ENCODE measurements around the gene AMIGO3. TPM values are rescaled to one million over a fixed set of nuclear protein-coding genes. Genes with fewer than 3 reads are reported as not detected.
A peak's percentile ranks its signal among the peaks of the same experiment; 100 is the strongest.

AMIGO3 gene
- total and polyA plus RNA-seq, 2 of the 8 experiments (the other 6 are each of a cell fraction or from before 2014, with no cell fraction given): 1.6 to 8.8 TPM

GRCh38 chr3:49700453-49701128, 18.9 kb downstream of the AMIGO3 start:
- no peaks in the 10 kb centered on the region for H3K9me3 ChIP-seq (ENCODE audit: insufficient read depth in 2 of 2, low read depth in 1 of 2, low read length in 1 of 2)
- no peak overlapping the region for H4K91ac ChIP-seq (replicated peaks; ENCODE audit: insufficient read length, low read length)
- no peak overlapping the region for H3K23ac ChIP-seq (ENCODE audit: insufficient read length)
- FAIRE-seq: no peak
- no peaks in the 10 kb centered on the region for H3K79me1 ChIP-seq (ENCODE audit: low read depth, low read length)
- no peak overlapping the region for H2AFZ ChIP-seq (ENCODE audit: low read length)
- no peak overlapping the region for H3K14ac ChIP-seq (ENCODE audit: insufficient read length)
- no peaks in the 10 kb centered on the region for H3K79me2 ChIP-seq (ENCODE audit: control insufficient read depth in 1 of 2, insufficient read depth in 2 of 2, low read length in 2 of 2)
- peak overlapping the region in 1 of 4 experiments; percentile 2; a peak in 1 of 7 replicates for H3K9ac ChIP-seq (replicated peaks in 1 of 4; ENCODE audit: extremely low read depth in 1 of 4, low read depth in 3 of 4, low read length in 3 of 4)
- no peaks in the 10 kb centered on the region for H3K27me3 ChIP-seq (replicated peaks in 1 of 4; ENCODE audit: control insufficient read depth in 3 of 4, extremely low read depth in 1 of 4, insufficient read depth in 3 of 4, low read length in 3 of 4)
- H3K4me3 ChIP-seq (ENCODE audit: extremely low read depth in 1 of 4, insufficient read depth in 2 of 4, low read depth in 3 of 4, low read length in 4 of 4): no peak overlapping the region
- H3K4me1 ChIP-seq (replicated peaks in 1 of 4; ENCODE audit: control insufficient read depth in 3 of 4, insufficient read depth in 4 of 4, low read length in 3 of 4): peaks cover 0 to 9% (median 5%) of the 10 kb centered on the region in 4 experiments; a peak in 5 of 7 replicates
- no peak overlapping the region for H3K27ac ChIP-seq (ENCODE audit: low read depth, low read length)
- no peak overlapping the region for H3K4me2 ChIP-seq (ENCODE audit: insufficient read depth in 1 of 2, low read depth in 2 of 2, low read length in 2 of 2)
- no peak overlapping the region for H2BK15ac ChIP-seq (ENCODE audit: low read length)
- H3K56ac ChIP-seq (replicated peaks; ENCODE audit: insufficient read length, low read depth, low read length): no peak overlapping the region
- no peak overlapping the region for H3K18ac ChIP-seq (ENCODE audit: extremely low read depth, low read length)
- no peaks in the 10 kb centered on the region for H3K23me2 ChIP-seq (ENCODE audit: low read depth, low read length)
- H2BK20ac ChIP-seq (ENCODE audit: low read length): no peak overlapping the region
- CTCF ChIA-PET (ENCODE audit: partially characterized antibody): interaction anchor here (0.5 to 9.7 kb wide), 65 partner anchors 9 to 562 kb away, joined by 3 to 127 read pairs (median 4); partner anchors contain the start of genes AMIGO3, INKA1, MST1 and MST1R
- no peak overlapping the region for H2BK120ac ChIP-seq (replicated peaks; ENCODE audit: low read depth, low read length)
- H3K4ac ChIP-seq (replicated peaks; ENCODE audit: insufficient read length, low read depth, low read length): no peak overlapping the region
- no peak overlapping the region for H2BK12ac ChIP-seq (ENCODE audit: low read depth, low read length)
- WGBS, 2 experiments (ENCODE audit: extremely low coverage in 1 of 2, insufficient coverage in 1 of 2, insufficient read length in 1 of 2, insufficient replicate concordance in 2 of 2, low coverage in 1 of 2, low lambda C conversion rate in 2 of 2, missing lambda C conversion rate in 1 of 2): 86% methylated on average over 13 of the region's 13 CpGs; no CpG with 5 or more reads in 1 of the 2 experiments
- no peak overlapping the region; the same call in 1 of the 2 replicates for H2BK5ac ChIP-seq (ENCODE audit: low read depth, low read length)
- peaks cover 4 to 5% (median 5%) of the 10 kb centered on the region in 4 experiments; a peak in 5 of 8 replicates for H3K36me3 ChIP-seq (ENCODE audit: control insufficient read depth in 2 of 4, insufficient read depth in 4 of 4, low read length in 3 of 4)
- peaks cover 8 to 13% of the 10 kb centered on the region in 2 experiments for H4K20me1 ChIP-seq (replicated peaks in 1 of 2; ENCODE audit: control insufficient read depth in 1 of 2, insufficient read depth in 2 of 2, low read length in 2 of 2)
- no peak overlapping the region for H4K5ac ChIP-seq (ENCODE audit: insufficient read length, low read depth, low read length)
- POLR2A ChIA-PET (ENCODE audit: partially characterized antibody): interaction anchor here (0.6 to 5.7 kb wide), 10 partner anchors 11 to 272 kb away, joined by 3 to 57 read pairs (median 4); partner anchors contain the start of genes AMIGO3 and NICN1
- DNase-seq (ENCODE audit: low read depth in 1 of 2, low spot score in 2 of 2): peak in 1 of 2 experiments; percentile 71
- H4K8ac ChIP-seq (ENCODE audit: extremely low read depth, insufficient read depth, low read length): peak overlapping the region; percentile 5; the same call in 1 of the 2 replicates
- no peak overlapping the region for H2AK5ac ChIP-seq (ENCODE audit: low read depth, low read length)
- no peak for TF ChIP-seq ATF2 (IDR thresholded peaks at IDR 0.05; ENCODE audit: low read length)
- TF ChIP-seq CTBP2 (IDR thresholded peaks at IDR 0.05; ENCODE audit: borderline replicate concordance, insufficient read depth, insufficient read length, low read length): no peak
- TF ChIP-seq RAD21 (IDR thresholded peaks at IDR 0.05 in 1 of 2, conservative IDR thresholded peaks at IDR 0.05 in 1 of 2; ENCODE audit: low read depth in 2 of 2, low read length in 2 of 2): peak; percentile 33 to 46
